Central memory CD4-positive, alpha-beta T cell (primary cell): ENCODE data around the gene CWC27.
A peak's percentile ranks its signal among the peaks of the same experiment; 100 is the strongest.
"Not testable (repeated sequence)": the region's sequence is repeated elsewhere in the genome, so short reads cannot be mapped to it uniquely, and the experiment has no call there.

Experiments used
- DNase-seq: peaks from one replicate; pipeline ENCODE4 v3.0.0; 2022

Gene CWC27

GRCh38 chr5:64929833-64930232 is 161.1 kb downstream of the CWC27 start:
- DNase-seq, result no peak

- no peak for DNase-seq
Measured at GRCh38 chr5:64930672-64931318, 162.1 kb downstream of the CWC27 start.

- DNase-seq, result not testable (repeated sequence)
Measured at GRCh38 chr5:64939422-64939771, 170.7 kb downstream of the CWC27 start.

GRCh38 chr5:64939772-64940510 is 171.2 kb downstream of the CWC27 start:
- no peak for DNase-seq

GRCh38 chr5:64942460-64942859 is 173.7 kb downstream of the CWC27 start:
- DNase-seq, result no peak

- DNase-seq, result no peak
Measured at GRCh38 chr5:64944868-64945267, 176.1 kb downstream of the CWC27 start.

GRCh38 chr5:64947031-64947430 is 178.3 kb downstream of the CWC27 start:
- DNase-seq, result no peak

- no peak for DNase-seq
Measured at GRCh38 chr5:64947801-64948200, 179.1 kb downstream of the CWC27 start.

GRCh38 chr5:64949331-64949730 is 180.6 kb downstream of the CWC27 start:
- DNase-seq, result no peak

- no peak for DNase-seq
Measured at GRCh38 chr5:64952951-64953673, 184.4 kb downstream of the CWC27 start.

- no peak for DNase-seq
Measured at GRCh38 chr5:64954518-64954917, 185.8 kb downstream of the CWC27 start.

GRCh38 chr5:64958757-64959391 is 190.1 kb downstream of the CWC27 start:
- peak; percentile 2 for DNase-seq

- no peak for DNase-seq
Measured at GRCh38 chr5:64963278-64963677, 194.5 kb downstream of the CWC27 start.

- no peak for DNase-seq
Measured at GRCh38 chr5:64968591-64969110, 199.9 kb downstream of the CWC27 start.

GRCh38 chr5:64969578-64969977 is 200.8 kb downstream of the CWC27 start:
- no peak for DNase-seq

GRCh38 chr5:64971513-64971912 is 202.8 kb downstream of the CWC27 start:
- DNase-seq, result no peak

- no peak for DNase-seq
Measured at GRCh38 chr5:64971990-64972389, 203.3 kb downstream of the CWC27 start.

GRCh38 chr5:64972591-64972990 is 203.9 kb downstream of the CWC27 start:
- no peak for DNase-seq

- no peak for DNase-seq
Measured at GRCh38 chr5:64973215-64973614, 204.5 kb downstream of the CWC27 start.

- DNase-seq, result no peak
Measured at GRCh38 chr5:64977779-64978178, 209.0 kb downstream of the CWC27 start.

- no peak for DNase-seq
Measured at GRCh38 chr5:64978546-64978945, 209.8 kb downstream of the CWC27 start.

- no peak for DNase-seq
Measured at GRCh38 chr5:64979531-64979930, 210.8 kb downstream of the CWC27 start.

- no peak for DNase-seq
Measured at GRCh38 chr5:64980176-64980575, 211.4 kb downstream of the CWC27 start.
